Stimulated activated CD8-positive, alpha-beta memory T cell treated with anti-CD3 and anti-CD28 coated beads, Interleukin-7, amount 100 ng/mL, for 24 hours (primary cell): ENCODE results near the gene ABCB8.

Experiments
- DNase-seq: peaks from one replicate; pipeline ENCODE4 v3.0.0-alpha.2; 2020; ENCODE audit warnings: low read depth

Gene ABCB8

GRCh38 chr7:151057989-151058780 is 29.9 kb downstream of the ABCB8 start:
- peak; percentile 92 for DNase-seq

- no peak for DNase-seq
Observed at GRCh38 chr7:151058781-151059366, 30.6 kb downstream of the ABCB8 start.

GRCh38 chr7:151059367-151060112 is 31.3 kb downstream of the ABCB8 start, which contains the start of gene SLC4A2:
Gene SLC4A2, plus strand, starts transcription at chr7:151059589. Its CDS starts 2,399 bp downstream, at chr7:151061988.
- DNase-seq, result peak; percentile 42

GRCh38 chr7:151060113-151060415 is 31.8 kb downstream of the ABCB8 start:
- DNase-seq, result no peak

- DNase-seq, result no peak
Observed at GRCh38 chr7:151060416-151061212, 32.4 kb downstream of the ABCB8 start.

- no peak for DNase-seq
Observed at GRCh38 chr7:151061213-151062110, 33.2 kb downstream of the ABCB8 start.

GRCh38 chr7:151062111-151062398 is 33.8 kb downstream of the ABCB8 start:
- no peak for DNase-seq

- DNase-seq, result no peak
Observed at GRCh38 chr7:151062399-151063211, 34.4 kb downstream of the ABCB8 start.

- no peak for DNase-seq
Observed at GRCh38 chr7:151063212-151063561, 34.9 kb downstream of the ABCB8 start.

- no peak for DNase-seq
Observed at GRCh38 chr7:151064454-151064853, 36.2 kb downstream of the ABCB8 start.

- no peak for DNase-seq
Observed at GRCh38 chr7:151064993-151065392, 36.7 kb downstream of the ABCB8 start.

- no peak for DNase-seq
Observed at GRCh38 chr7:151065516-151065915, 37.3 kb downstream of the ABCB8 start.

- no peak for DNase-seq
Observed at GRCh38 chr7:151066273-151066974, 38.2 kb downstream of the ABCB8 start.

GRCh38 chr7:151068069-151068773 is 40.0 kb downstream of the ABCB8 start:
- no peak for DNase-seq

- no peak for DNase-seq
Observed at GRCh38 chr7:151069841-151070573, 41.8 kb downstream of the ABCB8 start.

- no peak for DNase-seq
Observed at GRCh38 chr7:151070574-151070960, 42.3 kb downstream of the ABCB8 start.

- DNase-seq, result no peak
Observed at GRCh38 chr7:151071032-151071866, 43.0 kb downstream of the ABCB8 start.

GRCh38 chr7:151073990-151074389 is 45.7 kb downstream of the ABCB8 start:
- no peak for DNase-seq
